T-helper 2 cell (primary cell): ENCODE measurements around the gene B3GNT9.

ENCODE experiments used
- DNase-seq, 5 experiments: peaks; one replicate each; pipeline versions ENCODE4 v3.0.0 to v3.0.0-alpha.2; 2012 to 2022
- total RNA-seq, 2 donors: gene quantifications; one replicate each; lab custom pipeline; 2026; lab: John Stamatoyannopoulos, UW

The B3GNT9 gene
- total RNA-seq: 3.7 to 8.8 reads per million in 2 donors

GRCh38 chr16:67150833-67151396 lies at the start of gene B3GNT9:
Gene B3GNT9, minus strand, starts transcription at chr16:67150998. Its CDS starts 513 bp downstream, at chr16:67150485.
- peak in 1 of 5 experiments; percentile 67 for DNase-seq

DNA sequence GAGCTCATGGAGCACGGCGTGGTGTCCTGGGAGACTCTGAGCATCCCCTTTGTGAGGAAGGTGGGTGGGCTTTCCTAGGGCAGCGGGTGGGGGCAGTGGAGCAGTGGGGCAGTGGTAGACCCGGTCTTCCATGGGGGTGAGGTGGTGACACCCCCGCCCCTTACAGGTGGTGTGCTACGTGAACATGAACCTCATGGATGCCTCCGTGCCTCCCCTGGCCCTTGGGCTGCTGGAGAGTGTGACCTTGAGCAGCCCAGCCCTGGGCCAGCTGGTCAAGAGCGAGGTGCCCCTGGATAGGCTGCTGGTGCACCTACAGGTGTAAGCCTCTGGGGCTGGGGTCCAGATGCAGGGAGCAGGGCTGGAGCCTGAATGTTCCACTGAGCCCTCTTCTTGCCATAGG lies 49.7 kb upstream of the B3GNT9 start:
- no peak for DNase-seq

DNA sequence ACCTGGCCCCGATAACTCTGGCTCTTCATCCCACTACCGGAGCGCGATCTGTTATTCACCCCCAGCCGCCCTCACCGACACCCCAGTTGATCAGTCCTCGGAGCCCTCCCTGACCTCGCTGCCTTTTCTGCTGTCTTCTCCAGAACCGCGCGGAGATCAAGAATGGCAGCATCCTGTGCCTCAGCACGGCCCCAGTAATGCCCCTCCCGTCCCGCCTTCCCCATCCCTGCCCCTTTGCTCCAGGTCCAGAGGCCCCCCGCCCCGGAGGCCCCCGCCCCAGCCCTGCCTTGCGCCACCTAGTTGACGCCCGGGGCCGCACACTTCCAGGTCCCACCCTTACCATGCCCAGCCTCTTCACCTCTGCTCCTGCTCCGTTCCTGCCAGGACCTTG lies 49.0 kb upstream of the B3GNT9 start:
- DNase-seq: no peak

GRCh38 chr16:67199011-67199807 lies 48.4 kb upstream of the B3GNT9 start, which contains the start of gene ELMO3:
Gene ELMO3, plus strand, starts transcription at chr16:67199131. Its CDS starts 196 bp downstream, at chr16:67199327.
- DNase-seq: no peak

GRCh38 chr16:67198238-67198734 lies 47.5 kb upstream of the B3GNT9 start:
- DNase-seq: peak in 1 of 5 experiments; percentile 42

DNA sequence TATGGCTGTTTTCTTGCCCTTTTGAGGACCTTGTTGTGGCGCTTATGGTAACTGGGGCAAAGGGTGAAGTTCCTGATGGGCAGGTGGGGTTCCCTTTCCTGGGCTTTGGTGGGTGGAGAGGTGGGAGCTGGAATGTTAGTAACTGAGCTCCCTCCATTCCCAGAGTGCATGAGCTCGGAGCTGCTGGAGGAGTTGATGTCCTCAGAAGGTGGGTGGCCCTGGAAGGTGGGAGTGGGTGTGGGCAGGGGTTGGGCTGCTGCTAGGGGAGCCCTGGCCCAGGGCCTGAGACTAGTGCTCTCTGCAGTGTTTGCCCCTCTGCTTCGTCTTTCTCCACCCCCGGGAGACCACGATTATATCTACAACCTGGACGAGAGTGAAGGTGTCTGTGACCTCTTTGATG lies 46.9 kb upstream of the B3GNT9 start:
- no peak for DNase-seq

DNA sequence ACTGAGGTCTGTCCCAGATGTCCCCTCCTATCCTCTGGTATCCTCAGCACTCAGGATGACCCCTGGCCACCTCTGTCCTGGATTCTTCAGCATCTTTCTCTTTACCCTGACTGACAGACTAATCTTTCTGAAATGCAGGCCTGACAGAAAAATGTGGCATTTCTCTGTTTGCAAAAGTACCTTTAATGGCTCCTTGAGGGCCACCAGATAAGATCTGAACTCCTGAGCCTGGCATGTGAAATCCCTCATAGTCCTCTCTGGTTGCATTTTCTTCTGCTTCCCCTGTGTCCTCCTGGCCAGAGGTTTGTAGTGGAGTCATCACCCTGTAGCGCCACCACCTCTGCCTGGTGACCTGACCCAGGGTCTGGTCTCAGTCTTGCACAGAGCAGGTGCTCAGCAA lies 46.1 kb upstream of the B3GNT9 start:
- DNase-seq: no peak

- no peak for DNase-seq
Observed at GRCh38 chr16:67195676-67196075, 44.9 kb upstream of the B3GNT9 start.

GRCh38 chr16:67194260-67194659 lies 43.5 kb upstream of the B3GNT9 start:
- DNase-seq: no peak

- no peak for DNase-seq
Observed at GRCh38 chr16:67193536-67193935, 42.7 kb upstream of the B3GNT9 start.

GRCh38 chr16:67192781-67193361 lies 42.1 kb upstream of the B3GNT9 start:
- peak in 1 of 5 experiments; percentile 78 for DNase-seq

DNA sequence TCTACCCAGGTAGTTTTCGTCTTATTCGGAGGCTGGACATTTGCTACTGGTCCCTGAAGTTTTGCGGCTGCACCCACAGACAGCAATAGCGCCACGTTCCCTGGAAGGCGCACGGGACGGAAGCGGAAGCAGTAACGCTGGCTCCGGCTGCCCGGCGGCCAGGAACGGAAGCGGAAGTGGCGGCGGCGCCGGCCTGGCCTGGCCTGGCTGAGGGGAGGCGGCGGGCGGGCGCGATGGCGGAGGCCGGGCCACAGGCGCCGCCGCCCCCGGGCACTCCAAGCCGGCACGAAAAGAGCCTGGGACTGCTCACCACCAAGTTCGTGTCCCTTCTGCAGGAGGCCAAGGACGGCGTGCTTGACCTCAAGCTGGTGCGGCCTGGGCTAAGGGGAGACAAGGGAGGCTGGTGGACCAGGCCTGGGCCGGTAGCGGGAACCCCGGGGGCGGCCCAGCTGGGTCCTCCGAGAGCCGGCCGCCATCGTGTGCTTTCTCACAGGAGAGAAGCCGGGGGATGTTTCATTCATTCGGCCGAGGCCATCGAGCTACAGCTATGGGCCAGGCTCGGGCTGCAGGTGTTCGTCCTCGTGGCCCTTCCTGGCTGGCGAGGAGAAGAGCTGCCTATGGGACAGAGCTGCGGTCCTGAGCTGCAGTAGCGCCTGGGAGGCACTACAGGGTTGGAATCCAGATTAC lies 41.3 kb upstream of the B3GNT9 start, which contains the start of gene E2F4:
TSS of gene E2F4 (plus strand) at position 161 of the 687 bp plus-strand sequence. CDS start at position 234, 73 bp downstream.
- peak; percentile 68 to 96 (median 79) for DNase-seq

- DNase-seq: no peak
Observed at GRCh38 chr16:67191411-67191994, 40.7 kb upstream of the B3GNT9 start.

DNA sequence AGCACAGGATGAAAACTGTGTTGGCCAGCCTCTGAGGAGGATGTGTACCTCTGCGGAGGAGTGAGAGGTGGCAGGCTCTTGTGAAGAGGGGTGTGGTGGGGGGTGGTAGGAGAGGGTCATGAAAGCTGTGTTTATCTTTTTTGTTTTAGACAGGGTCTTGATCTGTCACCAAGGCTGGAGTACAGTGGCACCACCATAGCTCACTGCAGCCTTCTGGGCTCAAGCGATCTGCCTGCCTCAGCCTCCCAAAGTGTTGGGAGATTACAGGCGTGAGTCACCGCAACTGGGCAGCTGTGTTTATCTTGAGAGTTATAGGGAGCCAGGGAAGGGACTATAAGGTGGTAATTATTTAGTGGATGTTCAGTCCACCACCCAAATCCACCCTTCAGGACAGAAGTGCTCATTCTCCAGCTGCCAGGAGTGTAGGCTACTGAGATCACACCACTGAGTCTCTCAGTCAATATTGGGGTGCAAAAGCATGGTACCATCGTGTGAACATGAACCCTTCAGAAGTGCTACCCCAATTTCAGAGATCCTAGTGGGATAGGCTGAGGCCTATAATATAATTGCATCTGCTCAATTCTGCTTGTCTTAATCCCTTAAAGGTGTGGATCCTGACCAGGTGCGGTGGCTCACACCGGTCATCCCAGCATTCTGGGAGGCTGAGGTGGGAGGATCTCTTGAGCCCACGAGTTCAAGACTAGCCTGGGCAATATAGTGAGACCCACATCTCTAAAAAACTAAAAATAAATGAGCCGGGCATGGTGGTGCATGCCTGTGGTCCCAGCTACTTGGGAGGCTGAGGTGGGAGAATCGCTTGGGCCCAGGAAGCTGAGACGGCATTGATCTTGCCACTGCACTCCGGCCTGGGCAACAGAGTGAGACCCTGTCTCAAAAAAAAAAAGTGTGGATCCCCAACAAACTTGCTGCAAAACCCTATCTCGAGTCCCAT lies 39.9 kb upstream of the B3GNT9 start:
- no peak for DNase-seq

- DNase-seq: no peak
Observed at GRCh38 chr16:67190041-67190440, 39.2 kb upstream of the B3GNT9 start, which contains the start of gene EXOC3L1. Gene EXOC3L1, minus strand, starts transcription at chr16:67190136. Its CDS starts 460 bp downstream, at chr16:67189676.

DNA sequence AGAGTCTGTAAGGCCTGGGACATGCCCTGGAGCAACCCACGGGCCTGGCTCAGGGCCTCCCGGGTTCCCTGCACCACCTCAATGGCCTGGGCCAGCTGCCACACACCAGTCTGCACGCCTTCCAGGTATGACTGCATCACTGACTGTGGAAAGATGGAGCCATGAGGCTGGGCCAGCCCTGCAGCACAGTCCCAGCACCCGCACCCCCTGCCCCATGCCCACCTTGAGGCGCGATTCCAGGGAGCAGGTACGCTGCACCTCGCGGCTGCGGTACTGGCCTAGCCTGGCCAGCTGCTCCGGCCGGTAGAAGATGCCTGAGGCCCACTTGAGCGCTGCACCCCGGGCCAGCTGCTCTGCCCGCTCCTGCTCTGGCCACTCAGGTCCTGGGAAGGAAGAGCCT lies 38.0 kb upstream of the B3GNT9 start:
- no peak for DNase-seq

DNA sequence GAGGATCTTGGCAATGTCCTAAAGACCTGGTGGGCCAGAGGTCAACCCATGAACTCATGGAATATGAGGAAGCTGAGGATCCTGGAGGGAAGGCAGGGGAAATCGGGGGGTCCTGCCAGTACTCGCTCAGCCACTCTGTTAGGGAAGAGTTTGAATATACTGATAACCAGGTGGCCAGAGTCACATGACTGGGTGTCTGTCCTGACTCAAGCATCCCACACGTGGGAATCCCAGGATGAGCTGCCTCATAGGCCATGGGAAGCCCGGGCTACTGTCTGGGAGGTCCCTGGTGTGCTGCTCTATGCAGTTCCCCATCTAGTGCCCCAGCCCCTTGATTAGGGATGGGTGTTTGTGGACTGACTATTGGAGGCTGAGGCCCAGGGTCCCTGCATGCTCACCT lies 37.5 kb upstream of the B3GNT9 start:
- DNase-seq: no peak

DNA sequence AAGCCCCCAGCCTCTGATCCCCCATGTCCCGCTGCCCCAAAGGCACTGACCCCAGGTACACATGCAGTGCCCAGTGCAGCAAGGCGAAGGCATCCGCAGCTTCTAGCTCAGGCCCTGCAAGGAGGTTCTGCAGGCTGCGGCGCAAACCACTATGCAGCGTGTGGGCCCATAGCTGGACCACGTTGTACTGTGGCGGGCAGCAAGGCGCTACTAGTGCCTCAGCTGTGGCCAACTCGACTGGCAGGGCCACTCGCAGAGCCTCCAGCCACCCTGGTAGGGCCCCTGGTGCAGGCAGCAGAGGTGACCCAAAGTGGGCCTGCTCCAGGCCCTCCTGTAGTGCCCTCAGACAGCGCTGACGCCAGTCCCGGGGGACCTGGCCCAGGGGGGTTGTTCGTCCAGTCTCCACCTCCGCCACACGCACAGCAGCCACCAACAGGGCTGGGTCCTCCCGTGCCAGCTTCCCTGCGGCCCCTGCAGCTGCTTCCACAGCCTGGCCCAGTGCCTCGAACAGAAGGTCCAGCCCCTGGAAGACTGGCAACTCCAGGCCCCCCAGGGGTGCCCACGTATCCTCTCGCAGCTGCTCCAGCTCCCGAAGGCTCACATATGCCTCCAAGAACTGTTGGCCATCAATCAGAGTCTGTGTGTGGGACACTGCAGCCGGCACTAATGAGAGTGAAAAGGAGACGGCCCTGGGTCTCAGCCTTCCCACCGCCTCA lies 36.5 kb upstream of the B3GNT9 start:
- no peak for DNase-seq

DNA sequence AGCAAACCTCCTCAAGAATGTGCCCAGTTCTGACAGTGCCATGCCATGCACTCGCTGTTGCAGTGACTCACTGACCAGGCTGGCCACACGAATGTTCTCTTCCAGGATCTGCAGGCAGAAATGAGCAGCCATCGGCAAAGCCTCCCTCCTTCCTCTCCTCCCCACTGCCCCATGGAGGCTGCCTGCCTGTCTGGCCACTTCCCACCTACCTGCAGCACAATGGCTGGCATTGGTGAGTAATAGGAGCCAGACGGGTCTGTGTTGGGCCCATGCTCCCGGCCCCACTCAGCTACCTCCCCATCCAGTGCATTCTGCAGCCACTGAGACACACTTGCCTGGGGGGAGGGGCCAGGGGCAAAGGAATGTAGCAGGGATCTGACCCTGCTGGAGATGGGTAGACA lies 35.8 kb upstream of the B3GNT9 start:
- DNase-seq: no peak

GRCh38 chr16:67185651-67186134 lies 34.9 kb upstream of the B3GNT9 start:
- DNase-seq: no peak
